T47D (cell line): Measurements from ENCODE around the gene OR5AU1.

Source experiments
- DNase-seq, 2 experiments: peaks; one replicate each; pipeline versions ENCODE4 v3.0.0 to v3.0.0-alpha.2; 2011 to 2012; ENCODE audit warnings: low read depth in 1 of 2, low spot score in 1 of 2
- JUND ChIP-seq: IDR thresholded peaks from 2 replicates; pipeline ENCODE4 v1.6.1; 2012; ENCODE audit warnings: low read depth
- in situ Hi-C: cut with HindIII; loops from 2 replicates; pipeline ENCODE4 v1.10.0; 2016; ENCODE audit warnings: low sequenced_read_pairs, low pct_unique_long_range_greater_than_20kb

The OR5AU1 gene

GRCh38 chr14:21155963-21156362, at the start of gene OR5AU1:
TSS of gene OR5AU1 (minus strand) at chr14:21156063. CDS start at chr14:21155872, 191 bp downstream.
- TF ChIP-seq JUND = no peak
- no peak for DNase-seq
- in situ Hi-C loops = no loop called here

- DNase-seq = no peak
- in situ Hi-C loops = no loop called here
- no peak for TF ChIP-seq JUND
These were observed 49.3 kb upstream of the OR5AU1 start for GRCh38 chr14:21205026-21205677.

GRCh38 chr14:21204167-21205025, 48.5 kb upstream of the OR5AU1 start:
- TF ChIP-seq JUND = no peak
- in situ Hi-C loops = no loop called here

GRCh38 chr14:21203470-21204166, 47.8 kb upstream of the OR5AU1 start:
- no peak for TF ChIP-seq JUND
- DNase-seq = no peak
- in situ Hi-C loops = no loop called here

More at GRCh38 chr14:21204167-21205025, 48.5 kb upstream of the OR5AU1 start:
- DNase-seq = no peak

GRCh38 chr14:21202463-21203358, 46.8 kb upstream of the OR5AU1 start:
- TF ChIP-seq JUND = no peak
- no peak for DNase-seq
- in situ Hi-C loops = no loop called here

- no peak for DNase-seq
- TF ChIP-seq JUND = no peak
- in situ Hi-C loops = no loop called here
These were observed 46.0 kb upstream of the OR5AU1 start for GRCh38 chr14:21201732-21202462.

- TF ChIP-seq JUND = no peak
- no peak for DNase-seq
- in situ Hi-C loops = no loop called here
These were observed 45.0 kb upstream of the OR5AU1 start for GRCh38 chr14:21200752-21201461.

GRCh38 chr14:21199611-21200560, 44.0 kb upstream of the OR5AU1 start:
- DNase-seq = no peak
- TF ChIP-seq JUND = no peak
- in situ Hi-C loops = no loop called here

GRCh38 chr14:21197418-21198205, 41.7 kb upstream of the OR5AU1 start:
- no peak for TF ChIP-seq JUND
- in situ Hi-C loops = no loop called here
- DNase-seq = no peak
